HepG2 (cell line): ENCODE results near the gene NRSN2. TPM values are rescaled to one million over a fixed set of nuclear protein-coding genes. Genes with fewer than 3 reads are reported as not detected.

Experiments
- AHDC1 ChIP-seq: sonication (generic); formaldehyde crosslinking; IDR thresholded peaks from 2 replicates; pipeline ENCODE4 v1.5.1; 2020; ENCODE audit warnings: mild to moderate bottlenecking, missing genetic modification reagents, borderline replicate concordance
- HNF1A ChIP-seq, 2 experiments: sonication (generic) in 1 of 2; formaldehyde crosslinking in 1 of 2; IDR thresholded peaks; 2 replicates each; pipeline versions ENCODE4 v1.4.0 to v1.6.1; 2016 to 2020; ENCODE audit warnings: borderline replicate concordance in 1 of 2, low read depth in 1 of 2, mild to moderate bottlenecking in 1 of 2, missing genetic modification reagents in 1 of 2
- KLF16 ChIP-seq, 2 experiments: sonication (generic) in 1 of 2; formaldehyde crosslinking in 1 of 2; IDR thresholded peaks; 2 replicates each; pipeline versions ENCODE4 v1.6.1 to v1.8.0; 2016 to 2023; ENCODE audit warnings: missing genetic modification reagents in 2 of 2, missing compliant biosample characterization in 1 of 2
- KMT2B ChIP-seq: IDR thresholded peaks from 2 replicates; pipeline ENCODE4 v1.6.1; 2016; ENCODE audit warnings: missing genetic modification reagents, missing compliant biosample characterization
- MAX ChIP-seq: IDR thresholded peaks from 2 replicates; pipeline ENCODE4 v1.6.1; 2012; ENCODE audit warnings: inconsistent platforms
- MIER2 ChIP-seq: IDR thresholded peaks from 2 replicates; pipeline ENCODE4 v1.6.1; 2016; ENCODE audit warnings: missing biosample characterization, missing genetic modification reagents
- PHF20 ChIP-seq: sonication (generic); formaldehyde crosslinking; IDR thresholded peaks from 2 replicates; pipeline ENCODE4 v1.5.0; 2020; ENCODE audit warnings: mild to moderate bottlenecking, missing genetic modification reagents
- SOX5 ChIP-seq: IDR thresholded peaks from 2 replicates; pipeline ENCODE4 v1.6.1; 2016; ENCODE audit warnings: borderline replicate concordance
- SOX6 ChIP-seq, 2 experiments: fragments of 450-650 bp in 1 of 2; sonication (generic) in 1 of 2; formaldehyde crosslinking in 1 of 2; IDR thresholded peaks; 2 replicates each; pipeline versions ENCODE4 v1.4.0 to v1.6.1; 2017 to 2020; ENCODE audit warnings: antibody characterized with exemption in 1 of 2, mild to moderate bottlenecking in 1 of 2, missing genetic modification reagents in 1 of 2
- ZMAT3 ChIP-seq: sonication (generic); formaldehyde crosslinking; conservative IDR thresholded peaks from 2 replicates; pipeline ENCODE4 v1.7.0; 2021; ENCODE audit warnings: missing genetic modification reagents
- ZNF639 ChIP-seq: conservative IDR thresholded peaks from 2 replicates; pipeline ENCODE4 v1.6.1; 2018; ENCODE audit warnings: missing genetic modification reagents
- ZSCAN5A ChIP-seq: sonication (generic); formaldehyde crosslinking; IDR thresholded peaks from 2 replicates; pipeline ENCODE4 v1.8.0; 2022; ENCODE audit warnings: mild to moderate bottlenecking, missing genetic modification reagents, borderline replicate concordance
- polyA plus RNA-seq, 8 experiments: library from polyadenylated mRNA; depleted of rRNA in 3 of 8; stranded (reverse) in 7 of 8; unstranded in 1 of 8; fragments of >200 nt; fragmentation: Illumina TruSeq in 4 of 8; extraction: Trizol in 4 of 8; gene quantifications; 2 replicates each; pipeline versions ENCODE4 v1.2.1 to v1.2.3, GENCODE V29; 2011 to 2016; ENCODE audit warnings: low read depth in 4 of 8, missing spikeins in 1 of 8, mixed read lengths in 1 of 8; ENCODE audit not compliant: insufficient read depth in 1 of 8
- total RNA-seq, 5 experiments: library from RNA; depleted of rRNA; stranded (reverse); fragments of >200 nt; fragmentation: Illumina TruSeq; extraction: Trizol; gene quantifications; 2 replicates each; pipeline ENCODE4 v1.2.3, GENCODE V29; 2016; ENCODE audit warnings: low read depth in 1 of 5

NRSN2 gene
- total and polyA plus RNA-seq, 2 of the 13 experiments (the other 11 are each of a cell fraction or from before 2014, with no cell fraction given) = 32.3 to 49.4 TPM

- 0 out of 2 replicates have a peak, but pooled peaks have one; percentile 79 for TF ChIP-seq ZSCAN5A (CRISPR knock-in tag)
- TF ChIP-seq SOX5 (CRISPR knock-in tag) = peak; percentile 32; the same call in 1 of the 2 replicates
- peak in 1 of 2 experiments; percentile 19; a peak in 1 of 4 replicates for TF ChIP-seq KLF16 (CRISPR knock-in tag; IDR thresholded peaks at IDR 0.05)
- no peak for TF ChIP-seq HNF1A (IDR thresholded peaks at IDR 0.05; ENCODE audit: low read depth)
- TF ChIP-seq HNF1A (CRISPR knock-in tag; IDR thresholded peaks at IDR 0.05; ENCODE audit: borderline replicate concordance) = peak; percentile 42
- peak; percentile 61; the same call in 1 of the 2 replicates for TF ChIP-seq ZNF639 (CRISPR knock-in tag)
- TF ChIP-seq KMT2B = peak; percentile 72; the same call in 1 of the 2 replicates
- TF ChIP-seq MIER2 = peak; percentile 17; the same call in 1 of the 2 replicates
- TF ChIP-seq PHF20 = peak; percentile 56; the same call in 1 of the 2 replicates
- TF ChIP-seq SOX6 (IDR thresholded peaks at IDR 0.05) = no peak
- peak; percentile 48 for TF ChIP-seq SOX6 (CRISPR knock-in tag; IDR thresholded peaks at IDR 0.05)
- TF ChIP-seq ZMAT3 (CRISPR knock-in tag) = peak; percentile 91; the same call in 1 of the 2 replicates
- peak; percentile 68 for TF ChIP-seq MAX
- TF ChIP-seq AHDC1 (CRISPR knock-in tag) = no peak
These were observed 48.8 kb upstream of the NRSN2 start (continued) for GRCh38 chr20:297925-298775.
